Endothelial cell of umbilical vein (primary cell): ENCODE results near the gene PNPLA3. TPM values are rescaled to one million over a fixed set of nuclear protein-coding genes. Genes with fewer than 3 reads are reported as not detected.

Experiments
- BruUV-seq: library from RNA; stranded (reverse); fragments of 400-500 nt; replicated peaks from 2 replicates; lab custom pipeline; 2021; lab: Mats Ljungman, UMichigan
- CTCF ChIA-PET: fragments of 300-600, 350-600 bp; sonication (Branson Sonifier 250); formaldehyde crosslinking; loops from one replicate; lab custom pipeline; 2021; ENCODE audit warnings: antibody characterized with exemption, inconsistent platforms; lab: Charles Lee
- POLR2A ChIA-PET: fragments of 300-600, 350-600 bp; sonication (Branson Sonifier 250); formaldehyde crosslinking; loops from one replicate; lab custom pipeline; 2021; ENCODE audit warnings: antibody characterized with exemption, inconsistent platforms; lab: Charles Lee
- DNase-seq: peaks from one replicate; pipeline ENCODE4 v3.0.0-alpha.2; 2011; ENCODE audit warnings: low read depth, low spot score
- FAIRE-seq: peaks from 2 replicates; lab custom pipeline; 2011; peaks lifted over from hg19 to GRCh38; lab: Jason Lieb, UNC
- H2AFZ ChIP-seq: 2 replicates; pipeline ENCODE4 v1.6.0; 2012; ENCODE audit warnings: low read depth, low read length, control low read depth, inconsistent platforms
- H3K27ac ChIP-seq: 2 replicates; pipeline ENCODE4 v1.5.1; 2011; ENCODE audit warnings: low read depth, mild to moderate bottlenecking, control low read depth, low read length, moderate library complexity; ENCODE audit not compliant: insufficient read depth
- H3K27me3 ChIP-seq, 2 experiments: 2 replicates each; pipeline versions ENCODE4 v1.6.0 to v1.6.1; 2011; ENCODE audit warnings: low read length in 2 of 2, mixed read lengths in 1 of 2; ENCODE audit not compliant: control insufficient read depth in 2 of 2, insufficient read depth in 2 of 2
- H3K36me3 ChIP-seq, 2 experiments: 2 replicates in 1 of 2; 3 replicates in 1 of 2; pipeline ENCODE4 v1.5.1; 2011; ENCODE audit warnings: low read length in 2 of 2, mild to moderate bottlenecking in 1 of 2, moderate library complexity in 1 of 2; ENCODE audit not compliant: control insufficient read depth in 2 of 2, insufficient read depth in 2 of 2; ENCODE audit errors: extremely low read depth in 1 of 2
- H3K4me1 ChIP-seq: 3 replicates; pipeline ENCODE4 v1.5.1; 2011; ENCODE audit warnings: mild to moderate bottlenecking, low read length; ENCODE audit not compliant: control insufficient read depth, insufficient read depth; ENCODE audit errors: extremely low read depth
- H3K4me2 ChIP-seq: 2 replicates; pipeline ENCODE4 v1.6.1; 2011; ENCODE audit warnings: low read length, control low read depth, mixed read lengths; ENCODE audit not compliant: insufficient read depth
- H3K4me3 ChIP-seq, 3 experiments: fragments of 200-600 bp in 1 of 3; sonication (generic), shearing (Covaris generic) in 1 of 3; replicated peaks in 1 of 3; 2 replicates each; pipeline ENCODE4 v1.5.1; 2011 to 2016; ENCODE audit warnings: control low read depth in 3 of 3, low read length in 3 of 3, mild to moderate bottlenecking in 2 of 3, inconsistent platforms in 1 of 3, low read depth in 1 of 3, moderate library complexity in 1 of 3; ENCODE audit not compliant: insufficient read depth in 1 of 3
- H3K79me2 ChIP-seq: 2 replicates; pipeline ENCODE4 v1.6.0; 2012; ENCODE audit warnings: low read length, inconsistent platforms; ENCODE audit not compliant: control insufficient read depth, insufficient read depth
- H3K9ac ChIP-seq: replicated peaks from 2 replicates; pipeline ENCODE3; 2011; ENCODE audit warnings: low read length, control low read depth; ENCODE audit not compliant: insufficient read depth; ENCODE audit errors: extremely low read depth
- H3K9me1 ChIP-seq: replicated peaks from 3 replicates; pipeline ENCODE4 v1.6.0; 2011; ENCODE audit warnings: mild to moderate bottlenecking, low read length; ENCODE audit not compliant: control insufficient read depth, insufficient read depth; ENCODE audit errors: extremely low read depth
- H3K9me3 ChIP-seq: replicated peaks from 2 replicates; pipeline ENCODE4 v1.5.1; 2012; ENCODE audit warnings: low read length, inconsistent platforms; ENCODE audit not compliant: control insufficient read depth, insufficient read depth
- H4K20me1 ChIP-seq: replicated peaks from 2 replicates; pipeline ENCODE3; 2011; ENCODE audit warnings: mild to moderate bottlenecking, low read length; ENCODE audit not compliant: control insufficient read depth, insufficient read depth; ENCODE audit errors: extremely low read depth
- CTCF ChIP-seq, 2 donors: IDR thresholded peaks; 1 replicate in 1 of 2; 2 replicates in 1 of 2; pipeline ENCODE4 v1.5.1; 2011; ENCODE audit warnings: low read length in 2 of 2, mild to moderate bottlenecking in 2 of 2, moderate library complexity in 2 of 2, control low read depth in 1 of 2, inconsistent platforms in 1 of 2, low read depth in 1 of 2; ENCODE audit not compliant: insufficient read depth in 1 of 2; ENCODE audit errors: extremely low read depth in 1 of 2
- EZH2 ChIP-seq: IDR thresholded peaks from 2 replicates; pipeline ENCODE4 v1.6.1; 2012; ENCODE audit warnings: borderline replicate concordance, low read depth, mild to moderate bottlenecking, moderate library complexity, low read length, inconsistent platforms; ENCODE audit not compliant: severe bottlenecking
- FOS ChIP-seq: IDR thresholded peaks from 2 replicates; pipeline ENCODE4 v1.6.1; 2011; ENCODE audit warnings: mild to moderate bottlenecking, low read length, moderate library complexity, borderline replicate concordance; ENCODE audit not compliant: insufficient read depth
- GATA2 ChIP-seq: IDR thresholded peaks from 2 replicates; pipeline ENCODE4 v1.7.0; 2011; ENCODE audit warnings: low read depth, mild to moderate bottlenecking, moderate library complexity, mixed read lengths, low read length; ENCODE audit not compliant: insufficient read length, insufficient read depth
- JUN ChIP-seq: IDR thresholded peaks from 2 replicates; pipeline ENCODE4 v1.6.1; 2011; ENCODE audit warnings: borderline replicate concordance, low read depth; ENCODE audit not compliant: insufficient read length, insufficient read depth
- MYC ChIP-seq: IDR thresholded peaks from one replicate; pipeline ENCODE4 v1.6.1; 2011; ENCODE audit warnings: mild to moderate bottlenecking, low read depth, low read length
- POLR2A ChIP-seq: IDR thresholded peaks from 2 replicates; pipeline ENCODE4 v1.6.1; 2012; ENCODE audit warnings: low read depth, mild to moderate bottlenecking, control low read depth, low read length
- POLR2AphosphoS5 ChIP-seq: IDR thresholded peaks from 2 replicates; pipeline ENCODE4 v1.6.1; 2012; ENCODE audit warnings: low read depth, mild to moderate bottlenecking, control low read depth, low read length, moderate library complexity; ENCODE audit not compliant: insufficient read depth
- dilution Hi-C: fragments of 300-500 bp; cut with MboI; formaldehyde crosslinking; loops from one replicate; pipeline ENCODE4 v1.15.0; 2019; ENCODE audit warnings: low sequenced_read_pairs; ENCODE audit not compliant: extremely low pct_ligation_motif_present
- intact Hi-C: fragments of 100-400 bp; cut with micrococcal nuclease; formaldehyde crosslinking; loops from one replicate; pipeline ENCODE4 v1.10.0; 2022
- polyA plus RNA-seq, 4 experiments: library from polyadenylated mRNA; depleted of rRNA in 3 of 4; stranded (reverse) in 3 of 4; unstranded in 1 of 4; fragments of >200 nt; gene quantifications; 2 replicates each; pipeline versions ENCODE4 v1.2.1 to v1.2.3, GENCODE V29; 2011 to 2012; ENCODE audit warnings: missing spikeins in 1 of 4
- total RNA-seq: library from RNA; stranded (reverse); gene quantifications from 2 replicates; pipeline ENCODE4 v1.2.3, GENCODE V29; 2021
- TF ChIP-seq, protein P1 (sequence below): IDR thresholded peaks from 2 replicates; pipeline ENCODE4 v1.6.1; 2011; ENCODE audit not compliant: insufficient read depth, insufficient read length

PNPLA3 gene
- total and polyA plus RNA-seq, 2 donors (not counting 3 experiments of a cell fraction or from before 2014, with no cell fraction given): 5.3 to 12.3 TPM

DNA sequence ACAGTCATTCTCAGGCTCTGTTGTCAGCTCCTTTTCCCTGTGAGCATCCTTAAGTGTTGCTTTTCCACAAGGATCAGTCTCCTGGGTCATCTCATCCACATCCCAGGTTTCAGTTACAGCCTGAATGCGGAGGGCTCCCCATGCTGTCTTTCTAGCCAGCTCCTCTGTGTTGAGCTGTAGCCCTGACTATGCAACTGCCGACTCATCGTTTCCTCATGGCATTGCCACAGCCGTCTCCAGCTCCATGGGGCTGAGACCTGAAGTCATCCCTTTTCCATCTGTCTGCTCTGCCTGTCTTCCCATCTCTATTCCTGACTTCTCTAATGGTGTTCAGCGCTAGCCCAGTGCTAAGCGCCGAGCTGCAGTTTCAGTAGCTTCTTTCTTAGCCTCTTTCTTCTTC is 43.5 kb downstream of the PNPLA3 start:
- Histone ChIP-seq H3K4me2 (no peak overlapping the region), H3K27me3 (no peaks in the 10 kb centered on the region), H3K4me1 (no peaks in the 10 kb centered on the region), H3K9me1 (no peaks in the 10 kb centered on the region), H3K9me3 (no peaks in the 10 kb centered on the region), H3K9ac (no peak overlapping the region), H3K79me2 (no peaks in the 10 kb centered on the region), H3K36me3 (peaks cover 12 to 42% of the 10 kb centered on the region in 2 experiments), H3K4me3 (no peak overlapping the region), H3K27ac (no peak overlapping the region), H4K20me1 (no peaks in the 10 kb centered on the region), H2AFZ (no peak overlapping the region)
- FAIRE-seq (no peak), DNase-seq (no peak)
- ChIA-PET POLR2A (no interaction called here), CTCF (interaction anchor here (0.9 to 1.5 kb wide), 2 partner anchors 21 to 84 kb away, joined by 3 to 8 read pairs; no protein-coding TSS in a partner anchor)
- intact Hi-C loops (no loop called here), dilution Hi-C loops (no loop called here)
- no peak for TF ChIP-seq JUN
- no peak for TF ChIP-seq POLR2A
- no peak for TF ChIP-seq GATA2
- TF ChIP-seq, protein P1, sequence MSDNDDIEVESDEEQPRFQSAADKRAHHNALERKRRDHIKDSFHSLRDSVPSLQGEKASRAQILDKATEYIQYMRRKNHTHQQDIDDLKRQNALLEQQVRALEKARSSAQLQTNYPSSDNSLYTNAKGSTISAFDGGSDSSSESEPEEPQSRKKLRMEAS: no peak
- no peak for TF ChIP-seq FOS
- TF ChIP-seq POLR2AphosphoS5: no peak
- no TSS peak for BruUV-seq

GRCh38 chr22:43968614-43969013 is 45.0 kb downstream of the PNPLA3 start:
- Histone ChIP-seq H2AFZ (no peak overlapping the region), H3K4me3 (no peak overlapping the region), H3K36me3 (peaks cover 16 to 49% of the 10 kb centered on the region in 2 experiments), H3K9me3 (no peaks in the 10 kb centered on the region), H3K4me1 (no peaks in the 10 kb centered on the region), H3K27ac (no peak overlapping the region), H4K20me1 (no peaks in the 10 kb centered on the region), H3K4me2 (no peak overlapping the region), H3K27me3 (no peaks in the 10 kb centered on the region), H3K9me1 (no peaks in the 10 kb centered on the region), H3K9ac (no peak overlapping the region), H3K79me2 (no peaks in the 10 kb centered on the region)
- no peak for DNase-seq
- CTCF ChIA-PET: no interaction called here
- no TSS peak for BruUV-seq
- POLR2A ChIA-PET: no interaction called here
- FAIRE-seq: no peak
- intact Hi-C loops (no loop called here), dilution Hi-C loops (no loop called here)
- TF ChIP-seq POLR2A: no peak
- TF ChIP-seq, protein P1: no peak
- no peak for TF ChIP-seq MYC
- no peak for TF ChIP-seq FOS
- no peak for TF ChIP-seq GATA2
- no peak for TF ChIP-seq EZH2
- no peak for TF ChIP-seq JUN
- no peak for TF ChIP-seq CTCF (IDR thresholded peaks at IDR 0.05; ENCODE audit: extremely low read depth in 1 of 2, insufficient read depth in 1 of 2, low read depth in 1 of 2, low read length in 2 of 2)
- no peak for TF ChIP-seq POLR2AphosphoS5
